Testis (tissue), 2 donors: ENCODE results near the gene CDK14.

Experiments used
- POLR2A ChIP-seq: fragments of 450-650 bp; IDR thresholded peaks from one replicate; pipeline ENCODE4 v1.6.1; 2017; ENCODE audit warnings: antibody characterized with exemption, mild to moderate bottlenecking, moderate library complexity
- TF ChIP-seq, protein P1 (sequence below), 3 experiments: fragments of 450-650 bp in 2 of 3; fragments of 200-600 bp in 1 of 3; sonication (generic) in 1 of 3; IDR thresholded peaks; one replicate each; pipeline ENCODE4 v1.5.1; 2016 to 2019; ENCODE audit warnings: antibody characterized with exemption in 3 of 3, mild to moderate bottlenecking in 2 of 3, moderate library complexity in 1 of 3

DNA sequence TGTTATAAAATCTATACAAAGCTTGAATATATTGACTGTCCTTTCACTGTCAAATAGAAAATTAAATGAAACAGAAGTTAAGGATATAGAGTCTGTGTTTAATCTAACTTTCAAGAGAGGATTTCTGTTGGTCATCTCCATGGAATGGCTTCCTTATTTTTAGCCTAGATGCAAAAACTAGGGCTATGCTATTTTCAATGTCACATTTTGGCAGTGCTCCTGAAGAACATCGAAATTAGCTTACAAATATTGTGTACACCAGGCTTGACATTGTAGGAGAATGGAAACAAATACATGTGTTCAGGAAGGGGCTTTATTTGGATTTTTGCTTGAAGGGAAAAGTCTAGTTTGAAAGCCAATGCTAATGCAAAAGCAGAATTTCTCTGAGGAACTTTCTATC, 295.4 kb downstream of the CDK14 start:
- TF ChIP-seq POLR2A = no peak
- TF ChIP-seq, protein P1, sequence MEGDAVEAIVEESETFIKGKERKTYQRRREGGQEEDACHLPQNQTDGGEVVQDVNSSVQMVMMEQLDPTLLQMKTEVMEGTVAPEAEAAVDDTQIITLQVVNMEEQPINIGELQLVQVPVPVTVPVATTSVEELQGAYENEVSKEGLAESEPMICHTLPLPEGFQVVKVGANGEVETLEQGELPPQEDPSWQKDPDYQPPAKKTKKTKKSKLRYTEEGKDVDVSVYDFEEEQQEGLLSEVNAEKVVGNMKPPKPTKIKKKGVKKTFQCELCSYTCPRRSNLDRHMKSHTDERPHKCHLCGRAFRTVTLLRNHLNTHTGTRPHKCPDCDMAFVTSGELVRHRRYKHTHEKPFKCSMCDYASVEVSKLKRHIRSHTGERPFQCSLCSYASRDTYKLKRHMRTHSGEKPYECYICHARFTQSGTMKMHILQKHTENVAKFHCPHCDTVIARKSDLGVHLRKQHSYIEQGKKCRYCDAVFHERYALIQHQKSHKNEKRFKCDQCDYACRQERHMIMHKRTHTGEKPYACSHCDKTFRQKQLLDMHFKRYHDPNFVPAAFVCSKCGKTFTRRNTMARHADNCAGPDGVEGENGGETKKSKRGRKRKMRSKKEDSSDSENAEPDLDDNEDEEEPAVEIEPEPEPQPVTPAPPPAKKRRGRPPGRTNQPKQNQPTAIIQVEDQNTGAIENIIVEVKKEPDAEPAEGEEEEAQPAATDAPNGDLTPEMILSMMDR (IDR thresholded peaks at IDR 0.05) = no peak
